DMS114 treated with DMSO at 0.1 percent for 48 hours (cell line): ENCODE measurements around the gene FAM181A.

Experiments
- DNase-seq: peaks from one replicate; lab custom pipeline; 2025; ENCODE audit not compliant: unreplicated experiment; lab: John Stamatoyannopoulos, UW

The FAM181A gene

GRCh38 chr14:93947282-93947681, 20.1 kb downstream of the FAM181A start:
- DNase-seq = no peak

GRCh38 chr14:93949511-93950075, 22.4 kb downstream of the FAM181A start:
- DNase-seq = no peak

DNA sequence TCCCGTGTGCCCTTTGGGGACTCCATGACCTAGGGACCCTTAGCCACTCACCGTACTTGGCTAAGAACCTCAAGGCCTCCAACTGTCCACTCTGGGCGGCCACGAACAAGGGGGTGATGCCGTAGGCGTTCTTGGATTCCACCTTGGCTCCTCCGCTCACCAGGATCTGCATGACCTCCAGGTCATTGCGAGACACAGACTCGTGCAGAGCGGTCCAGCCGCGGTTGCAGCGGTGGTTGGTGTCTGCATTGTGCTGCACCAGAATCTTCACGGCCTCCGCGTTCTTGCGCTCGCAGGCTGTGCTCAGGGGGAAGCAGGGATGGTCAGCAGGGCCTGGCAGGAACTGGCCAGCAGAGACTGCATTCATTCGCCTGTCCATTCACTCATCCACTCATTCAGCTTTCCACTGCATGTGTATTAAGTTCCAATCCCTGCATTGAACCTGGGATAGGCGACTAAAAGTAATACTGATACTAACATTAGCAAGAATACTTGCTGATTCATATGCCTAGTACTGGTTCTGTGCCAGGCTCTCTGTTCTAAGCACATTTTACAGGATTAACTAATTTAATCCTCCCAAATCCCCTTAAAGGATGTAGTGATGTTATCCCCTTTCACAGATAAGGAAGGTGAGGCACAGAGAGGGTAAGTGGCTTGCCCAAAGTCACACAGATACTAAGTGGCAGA, 23.9 kb downstream of the FAM181A start:
- DNase-seq = no peak

GRCh38 chr14:93951635-93952540, 24.7 kb downstream of the FAM181A start:
- DNase-seq = no peak

- no peak for DNase-seq
Observed at GRCh38 chr14:93952829-93953228, 25.7 kb downstream of the FAM181A start.

DNA sequence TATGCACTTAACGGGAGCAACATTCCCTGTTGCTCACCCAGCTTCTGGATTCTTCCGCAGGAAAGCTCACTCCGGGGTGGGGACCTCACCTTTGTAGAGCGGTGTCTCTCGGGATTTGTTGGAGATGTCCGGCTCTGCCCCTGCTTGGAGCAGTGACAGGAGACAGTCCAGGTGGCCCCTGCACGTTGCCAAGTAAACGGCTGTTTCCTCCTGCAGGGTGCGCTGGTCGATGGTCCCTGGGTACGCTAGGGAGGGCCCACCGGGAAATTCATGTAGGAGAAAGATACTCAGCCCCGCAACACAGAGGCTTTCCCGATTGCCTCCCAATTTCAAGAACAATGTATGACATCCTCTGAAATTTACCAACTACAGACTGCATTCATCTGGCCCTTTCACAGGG, 26.1 kb downstream of the FAM181A start:
- no peak for DNase-seq

DNA sequence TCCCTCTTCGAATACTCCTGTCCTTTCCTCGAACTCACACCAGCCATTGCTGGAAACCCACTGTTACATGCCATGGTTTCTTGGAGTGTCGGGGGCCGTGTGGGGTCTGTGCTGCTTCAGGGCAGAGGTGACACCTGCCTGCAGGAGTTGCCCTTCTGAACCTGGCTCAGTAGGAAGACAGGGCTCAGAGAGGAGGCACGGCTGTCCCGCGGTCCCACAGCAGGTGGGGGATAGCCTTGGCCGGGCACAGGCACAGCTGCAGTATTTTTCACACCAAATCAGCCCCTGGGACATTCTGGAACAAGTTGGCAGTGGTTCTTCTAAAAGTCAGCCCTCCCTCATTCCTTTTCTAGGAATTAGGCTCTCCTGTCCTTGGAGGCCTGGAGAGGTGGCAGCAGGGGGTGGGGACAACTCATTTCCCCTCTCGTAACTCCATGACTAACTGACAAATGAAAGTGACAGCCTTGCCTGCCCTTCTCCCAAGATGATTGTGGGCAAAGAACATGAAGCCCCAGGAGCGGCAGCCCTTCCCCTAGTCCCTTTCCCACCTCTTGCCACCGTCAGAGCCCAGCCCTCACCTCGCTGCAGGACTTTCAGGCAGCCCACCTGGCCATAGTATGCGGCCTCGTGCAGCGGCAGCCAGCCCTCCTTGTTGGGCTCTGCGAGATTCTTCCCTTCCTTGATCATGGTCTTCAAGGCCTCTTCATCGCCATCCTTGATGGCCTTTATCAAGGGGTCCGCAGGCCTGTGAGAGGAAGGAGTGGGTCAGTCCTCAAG, 26.8 kb downstream of the FAM181A start:
- DNase-seq = no peak

GRCh38 chr14:93954516-93954830, 27.3 kb downstream of the FAM181A start:
- no peak for DNase-seq

DNA sequence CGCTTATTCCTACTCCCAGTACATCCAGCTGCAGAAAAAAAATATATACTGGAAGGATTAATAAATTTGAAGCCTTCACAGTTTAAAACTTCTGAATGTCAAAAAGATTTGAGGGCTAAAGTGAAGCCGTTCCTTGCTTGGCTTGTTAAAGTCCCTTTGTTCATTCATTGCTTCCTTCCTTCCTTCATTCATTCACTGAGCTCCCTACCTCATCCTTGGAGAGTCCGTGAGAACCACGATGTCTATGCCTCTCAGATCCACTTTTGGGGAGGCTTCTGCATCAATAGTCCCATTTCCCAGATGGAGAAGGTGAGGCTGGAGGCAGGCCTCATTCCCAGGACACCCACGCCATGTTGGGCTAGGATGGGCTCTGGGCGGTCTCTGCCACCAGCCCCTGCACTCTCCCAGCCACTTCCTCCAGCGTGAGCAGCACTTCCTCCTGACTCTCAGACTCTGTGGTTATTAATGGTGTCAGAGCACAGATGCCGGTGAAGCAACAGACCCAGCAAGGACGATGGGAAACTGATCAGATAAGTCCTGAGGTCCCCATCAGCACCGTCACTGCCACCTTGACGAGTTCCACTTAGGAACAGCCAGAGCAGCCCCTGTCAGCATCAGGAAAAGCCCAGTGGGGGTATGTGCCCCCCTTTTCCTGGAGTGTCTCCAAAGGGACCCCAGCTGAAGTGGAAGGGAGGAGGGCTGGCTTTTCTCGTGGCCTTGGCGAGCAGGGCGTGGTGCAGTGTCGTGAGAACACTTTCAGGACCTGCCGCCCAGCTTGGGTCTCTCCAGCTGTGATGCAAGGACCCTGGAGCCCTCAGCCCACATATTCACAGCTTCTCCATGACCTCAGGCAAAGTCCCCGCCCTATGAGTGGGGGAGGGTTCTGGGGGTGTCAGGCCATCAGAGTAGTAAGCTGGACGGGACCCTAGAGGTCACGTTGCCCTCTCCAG, 28.0 kb downstream of the FAM181A start:
- no peak for DNase-seq

GRCh38 chr14:93955850-93956481, 28.8 kb downstream of the FAM181A start:
- DNase-seq = no peak

GRCh38 chr14:93956514-93957332, 29.6 kb downstream of the FAM181A start:
- no peak for DNase-seq

- no peak for DNase-seq
Observed at GRCh38 chr14:93957333-93957710, 30.2 kb downstream of the FAM181A start.

- DNase-seq = no peak
Observed at GRCh38 chr14:93957751-93958566, 30.8 kb downstream of the FAM181A start.

DNA sequence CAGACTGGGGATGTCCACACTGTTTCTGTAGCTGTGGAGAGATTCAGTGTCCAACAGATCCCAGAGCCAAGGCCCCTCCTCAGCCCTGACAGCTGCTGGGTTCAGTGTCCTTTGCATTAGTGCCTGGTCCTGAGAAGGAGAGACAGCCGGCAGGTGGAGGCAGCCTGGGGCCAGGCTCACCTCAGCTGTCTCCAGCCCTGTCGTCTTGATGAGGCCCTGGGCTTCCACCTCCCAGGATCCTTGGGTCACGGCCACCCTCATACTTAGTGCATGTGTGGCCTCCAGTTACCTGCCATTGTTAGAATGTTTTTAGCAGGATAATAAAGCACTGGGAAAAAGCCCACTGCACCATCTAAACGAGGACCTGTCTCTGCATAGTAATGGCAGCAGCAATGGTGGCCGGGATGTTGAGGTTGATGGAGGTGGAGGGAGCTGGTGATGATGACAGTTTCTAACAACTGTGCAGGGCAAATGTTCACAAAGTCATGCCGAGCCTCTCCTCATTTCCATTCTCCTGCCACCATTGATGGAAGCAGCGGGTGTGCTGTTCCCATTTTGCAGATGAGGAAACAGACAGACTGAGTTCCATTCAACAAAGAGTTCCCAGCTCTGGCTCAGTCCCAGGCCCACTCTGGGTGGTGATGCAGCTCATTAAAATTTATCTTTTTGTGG, 31.6 kb downstream of the FAM181A start:
- no peak for DNase-seq

- no peak for DNase-seq
Observed at GRCh38 chr14:93959239-93960107, 32.3 kb downstream of the FAM181A start.

- no peak for DNase-seq
Observed at GRCh38 chr14:93960108-93960475, 32.9 kb downstream of the FAM181A start.
